NCI-H748 treated with DMSO at 0.1 percent for 48 hours (cell line): ENCODE data around the gene NOC2L.
"Not testable (repeated sequence)": the region's sequence is repeated elsewhere in the genome, so short reads cannot be mapped to it uniquely, and the experiment has no call there.

Experiments
- DNase-seq: peaks from one replicate; lab custom pipeline; 2025; lab: John Stamatoyannopoulos, UW

NOC2L gene

GRCh38 chr1:904310-904950 lies 54.6 kb downstream of the NOC2L start:
- peak; percentile 8 for DNase-seq

- no peak for DNase-seq
These were observed 55.3 kb downstream of the NOC2L start for GRCh38 chr1:903721-904271.

- no peak for DNase-seq
These were observed 55.8 kb downstream of the NOC2L start for GRCh38 chr1:903305-903704.

GRCh38 chr1:902802-903201 lies 56.3 kb downstream of the NOC2L start:
- no peak for DNase-seq

GRCh38 chr1:901108-901859 lies 57.8 kb downstream of the NOC2L start:
- DNase-seq, result no peak

GRCh38 chr1:899636-900317 lies 59.3 kb downstream of the NOC2L start:
- no peak for DNase-seq

- DNase-seq, result not testable (repeated sequence)
These were observed 61.1 kb downstream of the NOC2L start for GRCh38 chr1:897951-898350.

- no peak for DNase-seq
These were observed 61.8 kb downstream of the NOC2L start for GRCh38 chr1:897226-897625.
